Stomach (tissue), 9 donors: ENCODE data around the gene HOXC12. TPM values are rescaled to one million over a fixed set of nuclear protein-coding genes. Genes with fewer than 3 reads are reported as not detected.
A peak's percentile ranks its signal among the peaks of the same experiment; 100 is the strongest.

ENCODE experiments used
- DNase-seq, 2 donors: peaks; one replicate each; pipeline versions ENCODE4 v3.0.0 to v3.0.0-alpha.2; 2013 to 2019
- H3K27ac ChIP-seq, 5 donors: fragments of 200-600 bp in 4 of 5; sonication (generic) in 4 of 5; one replicate each; pipeline ENCODE4 v1.5.1; 2013 to 2019; ENCODE audit warnings: mild to moderate bottlenecking in 1 of 5, moderate library complexity in 1 of 5
- H3K27me3 ChIP-seq, 3 donors: fragments of 200-600 bp; sonication (generic); one replicate each; pipeline ENCODE4 v1.5.1; 2017 to 2019; ENCODE audit warnings: mixed run types in 1 of 3
- H3K36me3 ChIP-seq, 4 donors: fragments of 200-600 bp; sonication (generic); 1 replicate in 3 of 4; 2 replicates in 1 of 4; pipeline ENCODE4 v1.5.1; 2016 to 2019
- H3K4me1 ChIP-seq, 4 donors: fragments of 200-600 bp; sonication (generic); one replicate each; pipeline ENCODE4 v1.5.1; 2016 to 2019
- H3K4me3 ChIP-seq, 4 donors: fragments of 200-600 bp; sonication (generic) in 3 of 4; one replicate each; pipeline ENCODE4 v1.5.1; 2016 to 2019; ENCODE audit warnings: mild to moderate bottlenecking in 1 of 4
- H3K9me3 ChIP-seq, 4 donors: fragments of 200-600 bp; sonication (generic); one replicate each; pipeline ENCODE4 v1.5.1; 2016 to 2019
- CTCF ChIP-seq, 7 experiments: fragments of 450-650 bp in 4 of 7; fragments of 200-600 bp in 3 of 7; sonication (generic) in 3 of 7; IDR thresholded peaks; one replicate each; pipeline ENCODE4 v1.5.1; 2016 to 2019; ENCODE audit warnings: antibody characterized with exemption in 7 of 7, control low read depth in 2 of 7, mild to moderate bottlenecking in 1 of 7
- EP300 ChIP-seq: sonication (generic); formaldehyde crosslinking; IDR thresholded peaks from one replicate; pipeline ENCODE4 v1.6.1; 2017; ENCODE audit warnings: antibody characterized with exemption
- POLR2A ChIP-seq, 4 donors: fragments of 450-650 bp; IDR thresholded peaks; one replicate each; pipeline ENCODE4 v1.6.1; 2016; ENCODE audit warnings: antibody characterized with exemption in 4 of 4, control low read depth in 2 of 4, mild to moderate bottlenecking in 1 of 4, moderate library complexity in 1 of 4
- POLR2AphosphoS5 ChIP-seq, 3 donors: sonication (generic); formaldehyde crosslinking; IDR thresholded peaks; one replicate each; pipeline ENCODE4 v1.6.1; 2016; ENCODE audit warnings: antibody characterized with exemption in 3 of 3
- WGBS, 5 donors: extraction: QIAGEN DNeasy Blood & Tissue Kit in 3 of 5; methylation state at CpG; one replicate each; pipeline versions ENCODE4 v1.1.5 to v1.1.7; 2013 to 2018; 5-methylcytosine and 5-hydroxymethylcytosine counted together
- intact Hi-C: fragments of 100-400 bp; cut with DNase I; formaldehyde crosslinking; loops from one replicate; pipeline ENCODE4 v1.15.1; 2023; ENCODE audit warnings: low total_unique reads
- polyA plus RNA-seq, 3 donors: library from polyadenylated mRNA; stranded (reverse); fragments of 200-250 nt; gene quantifications; one replicate each; pipeline ENCODE4 v1.2.3, GENCODE V29; 2013
- total RNA-seq, 5 donors: library from RNA; depleted of rRNA; stranded (reverse); fragments of >200 nt; gene quantifications; one replicate each; pipeline versions ENCODE4 v1.1.0 to v1.2.3, GENCODE V29; 2014 to 2016
- donor health status: healthy with polysubstance abuse.
- donor health status: Bipolar disorder and iron deficiency.
- donor health status: healthy.

The HOXC12 gene
- total and polyA plus RNA-seq, 8 donors = not detected

GRCh38 chr12:53996240-53997203 lies 41.8 kb downstream of the HOXC12 start:
- peak overlapping the region; percentile 42 to 56 (median 54) for H3K4me3 ChIP-seq
- H3K4me1 ChIP-seq = peaks cover 33 to 58% (median 52%) of the 10 kb centered on the region in 4 donors
- intact Hi-C loops = no loop called here
- 34 to 38% (median 35%) methylated on average over 24 to 29 of the region's 29 CpGs for WGBS, 5 donors
- peaks cover 76 to 100% (median 100%) of the 10 kb centered on the region in 3 donors for H3K27me3 ChIP-seq
- no peak overlapping the region for H3K27ac ChIP-seq
- DNase-seq = no peak
- no peaks in the 10 kb centered on the region for H3K36me3 ChIP-seq
- TF ChIP-seq EP300 = no peak
- no peak for TF ChIP-seq POLR2A (IDR thresholded peaks at IDR 0.05)
- no peak for TF ChIP-seq POLR2AphosphoS5 (IDR thresholded peaks at IDR 0.05)
- no peak for TF ChIP-seq CTCF (IDR thresholded peaks at IDR 0.05)
- no peaks in the 10 kb centered on the region for H3K9me3 ChIP-seq

- Histone ChIP-seq H3K9me3 (no peaks in the 10 kb centered on the region), H3K27me3 (peaks cover 72 to 100% (median 100%) of the 10 kb centered on the region in 3 donors), H3K4me1 (peaks cover 33 to 58% (median 52%) of the 10 kb centered on the region in 4 donors), H3K27ac (no peak overlapping the region), H3K4me3 (no peak overlapping the region), H3K36me3 (no peaks in the 10 kb centered on the region)
- DNase-seq = no peak
- 10 to 17% (median 12%) methylated on average over 32 to 35 of the region's 35 CpGs for WGBS, 5 donors
- intact Hi-C loops = no loop called here
- TF ChIP-seq POLR2A (IDR thresholded peaks at IDR 0.05) (no peak), CTCF (IDR thresholded peaks at IDR 0.05) (no peak), POLR2AphosphoS5 (IDR thresholded peaks at IDR 0.05) (no peak), EP300 (no peak)
Observed at GRCh38 chr12:53997204-53998109, 42.8 kb downstream of the HOXC12 start.

GRCh38 chr12:53998110-53998899 lies 43.6 kb downstream of the HOXC12 start:
- Histone ChIP-seq H3K27ac (no peak overlapping the region), H3K4me1 (peaks cover 33 to 58% (median 52%) of the 10 kb centered on the region in 4 donors), H3K4me3 (no peak overlapping the region), H3K36me3 (no peaks in the 10 kb centered on the region), H3K9me3 (no peaks in the 10 kb centered on the region), H3K27me3 (peaks cover 69 to 100% (median 100%) of the 10 kb centered on the region in 3 donors)
- DNase-seq = no peak
- WGBS, 5 donors = 6 to 13% (median 8%) methylated on average over 11 of the region's 11 CpGs
- intact Hi-C loops = no loop called here
- no peak for TF ChIP-seq CTCF (IDR thresholded peaks at IDR 0.05)

- DNase-seq = no peak
- H3K9me3 ChIP-seq = no peaks in the 10 kb centered on the region
- peaks cover 69 to 100% (median 100%) of the 10 kb centered on the region in 3 donors for H3K27me3 ChIP-seq
- H3K4me3 ChIP-seq = no peak overlapping the region
- H3K4me1 ChIP-seq = peaks cover 33 to 54% (median 52%) of the 10 kb centered on the region in 4 donors
- TF ChIP-seq POLR2AphosphoS5 (IDR thresholded peaks at IDR 0.05) (no peak), POLR2A (IDR thresholded peaks at IDR 0.05) (no peak), EP300 (no peak), CTCF (IDR thresholded peaks at IDR 0.05) (no peak)
- no peak overlapping the region for H3K27ac ChIP-seq
- 10 to 16% (median 12%) methylated on average over 13 of the region's 13 CpGs for WGBS, 5 donors
- intact Hi-C loops = no loop called here
- H3K36me3 ChIP-seq = no peaks in the 10 kb centered on the region
Observed at GRCh38 chr12:53998900-53999236, 44.2 kb downstream of the HOXC12 start.
